ENCODE measurements around the gene TRMT11. TPM values are rescaled to one million over a fixed set of nuclear protein-coding genes. Genes with fewer than 3 reads are reported as not detected.

Gene TRMT11
- total and polyA plus RNA-seq, 10 of the 15 experiments (the other 5 are each of a cell fraction or from before 2014, with no cell fraction given), result 34.0 to 81.1 (median 43.7) TPM

DNA sequence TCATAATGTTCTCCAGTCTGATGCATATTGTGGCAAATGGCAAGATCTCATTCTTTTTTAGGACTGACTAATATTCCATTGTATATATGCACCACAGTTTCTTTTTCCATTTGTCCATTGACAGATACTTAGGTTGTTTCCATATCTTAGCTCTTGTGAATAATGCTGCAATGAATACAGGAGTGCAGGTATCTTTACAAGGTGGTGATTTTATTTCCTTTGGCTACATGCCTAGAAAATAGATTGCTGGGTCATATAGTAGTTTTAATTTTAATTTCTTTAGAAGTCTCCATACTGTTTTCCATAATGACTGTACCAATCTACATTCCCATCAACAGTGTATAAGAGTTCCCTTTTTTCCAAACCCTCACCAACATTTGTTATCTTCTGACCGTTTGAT is 97.5 kb downstream of the TRMT11 start (continued):
- no peak for TF ChIP-seq PML (IDR thresholded peaks at IDR 0.05; ENCODE audit: low read length)
- no peak for TF ChIP-seq BACH1 (IDR thresholded peaks at IDR 0.05; ENCODE audit: borderline replicate concordance)
- TF ChIP-seq SMAD1 (IDR thresholded peaks at IDR 0.05; ENCODE audit: low read depth, partially characterized antibody), result no peak
- TF ChIP-seq NFIC (IDR thresholded peaks at IDR 0.05; ENCODE audit: low read depth, low read length), result no peak

DNA sequence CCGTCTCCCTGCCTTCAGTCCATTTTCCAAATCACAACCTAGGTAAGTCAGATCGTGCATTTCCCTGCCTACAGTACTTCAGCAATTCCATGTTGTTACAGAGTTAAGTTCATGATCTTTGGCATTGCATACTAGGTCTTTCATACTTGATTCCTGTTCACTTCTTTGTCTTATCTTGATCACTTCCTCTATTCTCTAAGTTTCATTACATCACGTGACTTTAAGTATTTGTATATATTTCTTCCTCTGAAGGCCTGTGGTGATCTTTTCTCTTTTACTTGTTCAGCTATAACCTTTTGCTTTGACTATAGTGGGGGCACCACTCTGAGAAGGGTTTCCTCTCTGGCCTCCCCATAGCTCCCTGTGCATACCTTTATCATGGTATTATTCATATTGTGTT is 100.2 kb downstream of the TRMT11 start:
- DNase-seq (ENCODE audit: low read depth, low spot score) (no peak), FAIRE-seq (no peak), ATAC-seq (peak; percentile 88)
- no peak overlapping the region for H3K4me3 ChIP-seq
- no TSS peak for BruUV-seq (replicated peaks)
- no peak overlapping the region for H3K27ac ChIP-seq (ENCODE audit: control insufficient read depth, insufficient read depth)
- H2AFZ ChIP-seq (ENCODE audit: control insufficient read depth, low read depth, low read length), result no peak overlapping the region
- whole genome bisulfite sequencing (ENCODE audit: insufficient coverage, insufficient replicate concordance, low lambda C conversion rate, missing lambda C conversion rate), result 53% methylated on average over 3 of the region's 3 CpGs
- no peaks in the 10 kb centered on the region for H3K9me3 ChIP-seq (replicated peaks; ENCODE audit: control insufficient read depth, insufficient read depth, low read length)
- no peak overlapping the region for H3K9ac ChIP-seq (ENCODE audit: control insufficient read depth, insufficient read depth, low read length)
- RAD21 ChIA-PET (ENCODE audit: unreplicated experiment), result no interaction called here
- H3K4me2 ChIP-seq (ENCODE audit: control insufficient read depth, insufficient read depth), result no peak overlapping the region
- intact Hi-C loops (cut with micrococcal nuclease; ENCODE audit: unreplicated experiment) (no loop called here), in situ Hi-C loops (cut with MboI) (no loop called here)
- CTCF ChIA-PET, result no interaction called here
- peak; percentile 83; the same call in 1 of the 2 replicates for TF ChIP-seq SPI1 (IDR thresholded peaks at IDR 0.05; ENCODE audit: borderline replicate concordance, insufficient read depth, low read depth, low read length)
- TF ChIP-seq, protein P1, sequence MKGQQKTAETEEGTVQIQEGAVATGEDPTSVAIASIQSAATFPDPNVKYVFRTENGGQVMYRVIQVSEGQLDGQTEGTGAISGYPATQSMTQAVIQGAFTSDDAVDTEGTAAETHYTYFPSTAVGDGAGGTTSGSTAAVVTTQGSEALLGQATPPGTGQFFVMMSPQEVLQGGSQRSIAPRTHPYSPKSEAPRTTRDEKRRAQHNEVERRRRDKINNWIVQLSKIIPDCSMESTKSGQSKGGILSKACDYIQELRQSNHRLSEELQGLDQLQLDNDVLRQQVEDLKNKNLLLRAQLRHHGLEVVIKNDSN (IDR thresholded peaks at IDR 0.05; ENCODE audit: borderline replicate concordance, extremely low read length, insufficient read depth, low read depth, low read length), result peak; percentile 7
- TF ChIP-seq RAD51 (IDR thresholded peaks at IDR 0.05), result peak; percentile 96
- peak in 1 of 2 experiments; percentile 65; a peak in 1 of 4 replicates for TF ChIP-seq BHLHE40 (IDR thresholded peaks at IDR 0.05; ENCODE audit: borderline replicate concordance in 1 of 2, low read depth in 2 of 2, low read length in 1 of 2)
- no peak for TF ChIP-seq SMC3 (IDR thresholded peaks at IDR 0.05; ENCODE audit: borderline replicate concordance, low read length)
- TF ChIP-seq, protein P2, sequence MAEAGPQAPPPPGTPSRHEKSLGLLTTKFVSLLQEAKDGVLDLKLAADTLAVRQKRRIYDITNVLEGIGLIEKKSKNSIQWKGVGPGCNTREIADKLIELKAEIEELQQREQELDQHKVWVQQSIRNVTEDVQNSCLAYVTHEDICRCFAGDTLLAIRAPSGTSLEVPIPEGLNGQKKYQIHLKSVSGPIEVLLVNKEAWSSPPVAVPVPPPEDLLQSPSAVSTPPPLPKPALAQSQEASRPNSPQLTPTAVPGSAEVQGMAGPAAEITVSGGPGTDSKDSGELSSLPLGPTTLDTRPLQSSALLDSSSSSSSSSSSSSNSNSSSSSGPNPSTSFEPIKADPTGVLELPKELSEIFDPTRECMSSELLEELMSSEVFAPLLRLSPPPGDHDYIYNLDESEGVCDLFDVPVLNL (IDR thresholded peaks at IDR 0.05; ENCODE audit: low read depth, low read length), result no peak
- TF ChIP-seq IRF4 (IDR thresholded peaks at IDR 0.05; ENCODE audit: low read depth, low read length), result 0 out of 2 replicates have a peak, but pooled peaks have one; percentile 5
- no peak for TF ChIP-seq NR2F1 (conservative IDR thresholded peaks at IDR 0.05)
- no peaks in the 10 kb centered on the region for H3K4me1 ChIP-seq (ENCODE audit: control insufficient read depth, insufficient read depth, low read length)
- no peaks in the 10 kb centered on the region for H4K20me1 ChIP-seq (ENCODE audit: control insufficient read depth, insufficient read depth)
- no peaks in the 10 kb centered on the region for H3K79me2 ChIP-seq (ENCODE audit: control insufficient read depth, insufficient read depth, low read length)
- POLR2A ChIA-PET, result no interaction called here
- SMC1A ChIA-PET (ENCODE audit: uncharacterized antibody, unreplicated experiment), result interaction anchor here (1.1 to 1.7 kb wide), 3 partner anchors 9 to 22 kb away, joined by 3 to 4 read pairs (median 3); no protein-coding TSS in a partner anchor
- no peaks in the 10 kb centered on the region for H3K36me3 ChIP-seq (ENCODE audit: control insufficient read depth in 2 of 2, insufficient read depth in 2 of 2, low read length in 1 of 2)
- H3K27me3 ChIP-seq (replicated peaks in 1 of 2; ENCODE audit: control insufficient read depth in 2 of 2, insufficient read depth in 2 of 2, low read length in 1 of 2), result no peaks in the 10 kb centered on the region

Small RNA genes within 50 kb of the gene (small RNA-seq; reads per million reads assigned to genes)
- gene RNA5SP216, result not detected

Other genes starting within 250 kb of the TRMT11 start
- 0.11 TPM in 1 of 2 replicates, not detected in the other for gene HEY2, start 236.9 kb upstream of the TRMT11 start, total RNA-seq (2014; rRNA removed)
- 0.09 TPM in 1 of 2 replicates, not detected in the other for gene HEY2, start 236.9 kb upstream of the TRMT11 start, total RNA-seq (2014; rRNA removed; fragmentation: Illumina TruSeq; extraction: Trizol)
- 0.08 and 0.11 TPM in 2 replicates for gene HEY2, start 236.9 kb upstream of the TRMT11 start, total RNA-seq (2021)
- not detected in 2 replicates for gene HEY2, start 236.9 kb upstream of the TRMT11 start, polyA plus RNA-seq (2011; rRNA removed)
- gene HEY2, start 236.9 kb upstream of the TRMT11 start, polyA plus RNA-seq (2014; fragmentation: Illumina TruSeq; extraction: Trizol), result 0.01 TPM in 1 of 2 replicates, not detected in the other
- not detected for gene HEY2, start 236.9 kb upstream of the TRMT11 start, polyA plus RNA-seq (2014; fragmentation: Nextera tagmentation; extraction: Ambion mirVana)
- gene HEY2, start 236.9 kb upstream of the TRMT11 start, polyA plus RNA-seq (2014; rRNA removed), result 0.08 and 0.09 TPM in 2 replicates
- under 1 TPM; 0.14 to 0.32 TPM for gene HEY2, start 236.9 kb upstream of the TRMT11 start, polyA plus RNA-seq (2016; fragmentation: Nextera tagmentation; extraction: Ambion mirVana)
- 24.5 and 29.8 TPM in 2 replicates for gene NCOA7, start 195.6 kb upstream of the TRMT11 start, total RNA-seq (2014; rRNA removed)
- 43.8 and 44.9 TPM in 2 replicates for gene NCOA7, start 195.6 kb upstream of the TRMT11 start, total RNA-seq (2014; rRNA removed; fragmentation: Illumina TruSeq; extraction: Trizol)
- 46.1 and 50.3 TPM in 2 replicates for gene NCOA7, start 195.6 kb upstream of the TRMT11 start, total RNA-seq (2021)
- gene NCOA7, start 195.6 kb upstream of the TRMT11 start, polyA plus RNA-seq (2011; rRNA removed), result 50.0 and 55.5 TPM in 2 replicates
- 49.7 and 55.3 TPM in 2 replicates for gene NCOA7, start 195.6 kb upstream of the TRMT11 start, polyA plus RNA-seq (2014; fragmentation: Illumina TruSeq; extraction: Trizol)
- gene NCOA7, start 195.6 kb upstream of the TRMT11 start, polyA plus RNA-seq (2014; fragmentation: Nextera tagmentation; extraction: Ambion mirVana), result 10 to 100 TPM; 18.9 to 28.8 TPM
- 20.1 and 21.4 TPM in 2 replicates for gene NCOA7, start 195.6 kb upstream of the TRMT11 start, polyA plus RNA-seq (2014; rRNA removed)
- gene NCOA7, start 195.6 kb upstream of the TRMT11 start, polyA plus RNA-seq (2016; fragmentation: Nextera tagmentation; extraction: Ambion mirVana), result 10 to 100 TPM; 32.9 to 35.4 TPM
- 7.7 and 9.2 TPM in 2 replicates for gene HINT3, start 29.8 kb upstream of the TRMT11 start, total RNA-seq (2014; rRNA removed)
- gene HINT3, start 29.8 kb upstream of the TRMT11 start, total RNA-seq (2014; rRNA removed; fragmentation: Illumina TruSeq; extraction: Trizol), result 9.1 and 9.3 TPM in 2 replicates
- gene HINT3, start 29.8 kb upstream of the TRMT11 start, total RNA-seq (2021), result 6.6 and 7.0 TPM in 2 replicates
- 3.6 and 5.0 TPM in 2 replicates for gene HINT3, start 29.8 kb upstream of the TRMT11 start, polyA plus RNA-seq (2011; rRNA removed)
- 7.1 and 9.3 TPM in 2 replicates for gene HINT3, start 29.8 kb upstream of the TRMT11 start, polyA plus RNA-seq (2014; fragmentation: Illumina TruSeq; extraction: Trizol)
- 1 to 10 TPM in 1 of 2 experiments, under 1 TPM in 1; 0.72 to 1.4 TPM for gene HINT3, start 29.8 kb upstream of the TRMT11 start, polyA plus RNA-seq (2014; fragmentation: Nextera tagmentation; extraction: Ambion mirVana)
- 4.1 TPM in 2 replicates for gene HINT3, start 29.8 kb upstream of the TRMT11 start, polyA plus RNA-seq (2014; rRNA removed)
- 1 to 10 TPM; 5.2 to 5.7 TPM for gene HINT3, start 29.8 kb upstream of the TRMT11 start, polyA plus RNA-seq (2016; fragmentation: Nextera tagmentation; extraction: Ambion mirVana)